Naive thymus-derived CD8-positive, alpha-beta T cell (primary cell): ENCODE measurements around the gene ERVK3-1. TPM values are rescaled to one million over a fixed set of nuclear protein-coding genes. Genes with fewer than 3 reads are reported as not detected.

Experiments used
- ATAC-seq, 2 donors: fragments of 150-1000 bp; cut with Tn5 transposase in 1 of 2; sonication (Bioruptor Pico), chemical (Tn5 transposase) in 1 of 2; 1 replicate in 1 of 2; 2 replicates in 1 of 2; pipeline ENCODE4 v1.10.0; 2021; ENCODE audit warnings: mild to moderate bottlenecking in 2 of 2, moderate library complexity in 2 of 2
- POLR2A ChIA-PET: fragments of 350-600 bp; sonication (Branson Sonifier 250); formaldehyde crosslinking; loops from one replicate; lab custom pipeline; 2021; ENCODE audit warnings: antibody characterized with exemption; lab: Charles Lee
- DNase-seq, 10 donors: peaks; one replicate each; pipeline versions ENCODE4 v3.0.0 to v3.0.0-alpha.2; 2020 to 2022
- H3K27ac Mint-ChIP-seq, 10 donors: one replicate each; pipeline ENCODE4 v1.8.0; 2020 to 2022; ENCODE audit warnings: mild to moderate bottlenecking in 10 of 10, mixed read lengths in 10 of 10, moderate library complexity in 4 of 10, inconsistent platforms in 1 of 10
- H3K27me3 Mint-ChIP-seq, 5 donors: one replicate each; pipeline ENCODE4 v1.8.0; 2021 to 2022; ENCODE audit warnings: mixed read lengths in 5 of 5
- H3K36me3 Mint-ChIP-seq, 3 donors: one replicate each; pipeline ENCODE4 v1.8.0; 2020 to 2022; ENCODE audit warnings: mixed read lengths in 3 of 3, mild to moderate bottlenecking in 2 of 3, inconsistent platforms in 1 of 3
- H3K4me1 Mint-ChIP-seq, 4 donors: one replicate each; pipeline ENCODE4 v1.8.0; 2021 to 2022; ENCODE audit warnings: mixed read lengths in 4 of 4
- H3K4me3 Mint-ChIP-seq, 10 donors: one replicate each; pipeline ENCODE4 v1.8.0; 2020 to 2022; ENCODE audit warnings: mild to moderate bottlenecking in 10 of 10, mixed read lengths in 10 of 10, moderate library complexity in 6 of 10, inconsistent platforms in 1 of 10
- H3K9me3 Mint-ChIP-seq, 9 donors: one replicate each; pipeline ENCODE4 v1.8.0; 2020 to 2022; ENCODE audit warnings: mixed read lengths in 9 of 9, mild to moderate bottlenecking in 3 of 9, inconsistent platforms in 1 of 9, moderate library complexity in 1 of 9
- polyA plus RNA-seq, 3 donors: library from polyadenylated mRNA; unstranded; fragments of 300-500 nt; fragmentation: Illumina TruSeq; gene quantifications; one replicate each; pipeline ENCODE4 v1.2.3, GENCODE V29; 2021
- total RNA-seq, 8 experiments: library from RNA in 2 of 8; stranded (reverse) in 2 of 8; gene quantifications; one replicate each; pipeline ENCODE4 v1.2.3 and lab custom pipeline; 2021 to 2026

Gene ERVK3-1
- total and polyA plus RNA-seq, 5 experiments from 2014 or later = 55.1 to 86.1 (median 80.9) TPM

DNA sequence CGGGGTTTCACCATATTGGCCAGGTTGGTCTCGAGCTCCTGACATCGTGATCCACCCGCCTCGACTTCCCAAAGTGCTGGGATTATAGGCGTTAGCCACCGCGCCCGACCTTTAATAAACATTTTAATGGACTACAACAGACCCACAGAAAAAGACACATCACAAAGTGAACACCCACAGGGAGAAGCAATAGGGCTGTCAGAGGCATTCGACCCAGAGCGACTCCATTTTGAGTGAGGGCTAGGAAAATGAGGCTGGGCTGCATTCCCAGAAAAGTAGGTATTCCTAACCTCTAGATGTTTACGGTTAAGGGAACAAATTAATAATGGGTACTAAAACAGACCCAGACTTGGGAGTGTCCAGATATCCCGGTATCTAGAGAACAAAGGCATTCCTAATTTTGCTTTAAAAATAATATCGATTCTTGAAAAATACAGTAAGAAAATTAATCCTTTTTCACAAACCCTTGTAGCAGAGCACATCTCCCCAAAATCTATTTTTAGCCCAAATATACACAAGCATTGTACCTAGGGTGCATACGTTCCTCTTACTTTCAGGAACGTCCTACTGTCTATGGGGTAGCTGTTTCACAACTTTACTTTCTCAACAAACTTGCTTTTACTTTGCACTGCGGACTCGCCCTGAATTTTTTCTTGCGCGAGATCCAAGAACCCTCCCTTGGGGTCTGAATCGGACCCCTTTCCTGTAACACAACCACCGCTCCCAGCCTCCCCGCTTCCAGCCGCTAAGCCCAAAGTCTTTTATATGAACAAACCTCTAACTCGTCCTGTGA, 27.2 kb upstream of the ERVK3-1 start:
- POLR2A ChIA-PET = interaction anchor here (0.6 to 2.5 kb wide), 18 partner anchors 9 to 596 kb away, joined by 3 to 23 read pairs (median 4); partner anchors contain the start of genes ERVK3-1, RPS5, ZBTB45 and ZNF135
- peaks cover 10 to 35% (median 31%) of the 10 kb centered on the region in 3 donors for H3K36me3 Mint-ChIP-seq
- ATAC-seq = peak; percentile 13 to 17
- H3K27me3 Mint-ChIP-seq = no peaks in the 10 kb centered on the region
- DNase-seq = no peak
- peaks cover 0 to 45% (median 7%) of the 10 kb centered on the region in 9 donors for H3K9me3 Mint-ChIP-seq
- peak overlapping the region; percentile 89 to 99 (median 96) for H3K4me3 Mint-ChIP-seq
- H3K4me1 Mint-ChIP-seq = peaks cover 24 to 56% (median 47%) of the 10 kb centered on the region in 4 donors
- H3K27ac Mint-ChIP-seq = peak overlapping the region; percentile 91 to 99 (median 96)

DNA sequence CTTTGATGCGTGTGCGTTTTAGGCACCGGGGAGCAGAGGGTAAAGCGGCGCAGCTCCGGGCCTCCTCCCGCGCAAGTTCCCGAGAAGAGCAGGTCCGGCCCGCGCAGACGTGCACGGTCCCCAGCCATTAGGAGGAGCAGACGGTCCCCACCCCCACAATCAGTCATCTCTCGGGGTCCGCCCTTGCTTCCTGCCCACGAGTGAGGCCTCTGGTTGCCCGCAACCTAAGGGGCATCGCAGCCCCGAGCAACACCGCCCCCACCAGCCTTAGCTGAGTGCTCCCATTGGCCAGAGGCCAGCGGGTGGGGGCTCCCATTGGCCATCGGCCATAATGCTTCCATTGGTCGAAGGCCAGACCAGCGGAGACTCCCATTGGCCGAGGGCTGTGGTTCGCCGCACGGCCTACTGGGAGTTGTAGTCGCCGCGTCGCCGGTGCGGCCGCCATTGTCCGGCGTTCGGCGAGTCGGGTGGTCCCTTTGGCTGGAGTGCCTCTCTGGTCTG, 26.6 kb upstream of the ERVK3-1 start, which contains the start of gene ZNF8:
ZNF8 (plus strand) TSS at position 415 of the 501 bp plus-strand sequence. CDS start 127 bp downstream, outside the sequence.
- Mint-ChIP-seq H3K4me1 (peaks cover 24 to 58% (median 49%) of the 10 kb centered on the region in 4 donors), H3K4me3 (peak within 1 kb of the TSS; percentile 89 to 99 (median 96)), H3K27ac (peak within 1 kb of the TSS; percentile 91 to 99 (median 96)), H3K36me3 (peaks cover 10 to 31% (median 30%) of the 10 kb centered on the region in 3 donors), H3K27me3 (no peaks in the 10 kb centered on the region), H3K9me3 (peaks cover 0 to 42% (median 7%) of the 10 kb centered on the region in 9 donors)
- peak; percentile 97 for ATAC-seq
- peak; percentile 90 to 98 (median 94) for DNase-seq
- POLR2A ChIA-PET = interaction anchor here (0.8 to 2.5 kb wide), 18 partner anchors 9 to 597 kb away, joined by 3 to 23 read pairs (median 4); partner anchors contain the start of genes ERVK3-1, RPS5, ZBTB45 and ZNF135

DNA sequence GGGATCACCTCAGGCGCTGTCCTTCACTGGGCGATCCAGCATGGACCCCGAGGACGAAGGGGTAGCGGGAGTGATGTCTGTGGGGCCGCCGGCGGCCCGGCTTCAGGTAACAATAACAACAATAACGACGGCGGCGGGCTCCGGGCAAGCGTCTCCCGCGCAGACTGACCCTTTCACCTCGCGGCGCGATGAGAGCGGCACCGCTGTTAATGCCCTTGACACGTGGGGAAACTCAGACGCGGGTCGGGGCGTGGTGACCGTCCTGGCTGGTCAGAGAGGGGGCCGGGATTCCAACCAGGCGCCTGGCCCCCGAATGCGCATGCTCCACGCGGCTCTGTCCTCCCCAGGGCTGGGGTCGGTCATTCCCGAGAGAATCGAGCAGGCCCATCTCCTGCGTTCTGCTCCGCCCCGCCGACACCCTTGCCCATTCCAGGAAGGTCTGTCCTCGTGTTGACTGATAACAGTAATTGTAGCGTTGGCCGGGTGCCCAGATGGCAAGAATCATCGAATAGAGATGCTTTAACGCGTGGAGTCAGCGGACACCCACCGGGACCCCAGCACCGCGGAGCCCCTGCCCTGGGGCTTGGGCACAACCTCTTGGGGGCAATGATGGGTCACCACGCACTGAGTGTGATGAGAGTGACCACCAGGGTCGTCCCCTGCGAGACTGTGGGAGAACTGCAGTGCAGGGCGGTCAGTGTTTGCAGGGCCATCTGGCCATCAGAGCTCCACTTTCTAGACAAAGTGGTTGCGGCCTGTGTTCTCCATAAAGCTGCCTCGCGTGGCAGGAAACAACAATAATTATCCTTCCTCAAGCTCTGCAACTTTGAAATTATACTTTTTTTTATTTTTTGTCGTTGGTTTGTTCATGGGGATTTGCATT, 25.9 kb upstream of the ERVK3-1 start:
- Mint-ChIP-seq H3K27me3 (no peaks in the 10 kb centered on the region), H3K4me3 (peak overlapping the region; percentile 89 to 99 (median 96)), H3K27ac (peak overlapping the region; percentile 91 to 99 (median 96)), H3K4me1 (peaks cover 24 to 59% (median 49%) of the 10 kb centered on the region in 4 donors), H3K9me3 (peaks cover 0 to 35% (median 5%) of the 10 kb centered on the region in 9 donors), H3K36me3 (peaks cover 6 to 31% (median 29%) of the 10 kb centered on the region in 3 donors)
- DNase-seq = peak in 9 of 10 donors; percentile 3 to 66 (median 22)
- ATAC-seq = peak in 1 of 2 donors; percentile 4
- POLR2A ChIA-PET = interaction anchor here (0.6 to 2.5 kb wide), 22 partner anchors 9 to 297 kb away, joined by 3 to 23 read pairs (median 4); partner anchors contain the start of genes ERVK3-1, RPS5, ZNF135 and ZNF274

DNA sequence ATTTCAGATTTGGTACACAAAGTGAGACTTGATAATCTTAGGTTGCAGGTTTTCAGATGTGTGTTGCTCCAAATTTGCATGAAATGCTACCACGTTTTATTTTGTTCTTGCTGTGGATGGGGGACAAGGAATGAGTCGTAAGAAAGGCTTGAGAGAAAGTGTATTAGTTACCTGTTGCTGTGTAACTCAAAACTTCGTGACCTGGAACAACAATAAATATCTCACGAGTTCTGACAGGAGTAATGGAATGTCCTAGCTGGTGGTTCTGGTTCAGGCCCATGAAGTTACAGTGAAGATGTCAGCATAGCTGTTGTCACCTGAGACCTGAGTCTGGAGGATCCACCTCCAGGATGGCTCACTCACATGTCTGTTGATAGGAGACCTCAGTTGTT, 25.3 kb upstream of the ERVK3-1 start:
- Mint-ChIP-seq H3K4me3 (peak overlapping the region; percentile 89 to 99 (median 96)), H3K27me3 (no peaks in the 10 kb centered on the region), H3K36me3 (peaks cover under 1 to 26% (median 26%) of the 10 kb centered on the region in 3 donors), H3K9me3 (peaks cover 0 to 30% (median 3%) of the 10 kb centered on the region in 9 donors), H3K4me1 (peaks cover 24 to 60% (median 49%) of the 10 kb centered on the region in 4 donors), H3K27ac (peak overlapping the region; percentile 91 to 99 (median 96))
- POLR2A ChIA-PET = interaction anchor here (0.6 to 2.4 kb wide), 11 partner anchors 8 to 296 kb away, joined by 3 to 12 read pairs (median 4); partner anchors contain the start of genes ERVK3-1, ZNF497, ZNF544 and ZSCAN22
- ATAC-seq (no peak), DNase-seq (no peak)

DNA sequence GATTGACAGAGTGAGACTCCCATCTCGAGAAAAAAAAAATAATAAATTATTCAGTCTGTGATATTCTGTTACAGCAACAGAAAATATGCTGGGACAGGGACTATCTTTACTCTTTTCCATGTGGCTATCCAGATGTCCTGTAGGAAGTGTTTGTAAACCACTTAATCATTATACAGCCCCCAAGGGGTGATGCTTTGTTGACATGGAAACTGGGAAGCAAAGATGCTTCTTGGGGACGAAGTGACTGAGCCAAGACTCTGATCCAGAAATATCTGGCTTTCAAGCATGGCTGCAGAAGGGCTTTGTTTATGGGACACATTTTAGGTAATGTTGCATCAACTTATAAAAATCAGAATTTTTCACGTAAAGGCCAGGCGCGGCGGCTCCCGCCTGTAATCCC, 21.0 kb upstream of the ERVK3-1 start:
- no peaks in the 10 kb centered on the region for H3K27me3 Mint-ChIP-seq
- peaks cover 5 to 50% (median 41%) of the 10 kb centered on the region in 3 donors for H3K36me3 Mint-ChIP-seq
- peaks cover 18 to 41% (median 34%) of the 10 kb centered on the region in 4 donors for H3K4me1 Mint-ChIP-seq
- ATAC-seq (no peak), DNase-seq (no peak)
- peaks cover 0 to 15% (median 0%) of the 10 kb centered on the region in 9 donors for H3K9me3 Mint-ChIP-seq
- POLR2A ChIA-PET = interaction anchor here (0.8 kb wide), 1 partner anchor 16 kb away, joined by 6 read pairs; no protein-coding TSS in a partner anchor
- H3K27ac Mint-ChIP-seq = no peak overlapping the region
- H3K4me3 Mint-ChIP-seq = no peak overlapping the region

DNA sequence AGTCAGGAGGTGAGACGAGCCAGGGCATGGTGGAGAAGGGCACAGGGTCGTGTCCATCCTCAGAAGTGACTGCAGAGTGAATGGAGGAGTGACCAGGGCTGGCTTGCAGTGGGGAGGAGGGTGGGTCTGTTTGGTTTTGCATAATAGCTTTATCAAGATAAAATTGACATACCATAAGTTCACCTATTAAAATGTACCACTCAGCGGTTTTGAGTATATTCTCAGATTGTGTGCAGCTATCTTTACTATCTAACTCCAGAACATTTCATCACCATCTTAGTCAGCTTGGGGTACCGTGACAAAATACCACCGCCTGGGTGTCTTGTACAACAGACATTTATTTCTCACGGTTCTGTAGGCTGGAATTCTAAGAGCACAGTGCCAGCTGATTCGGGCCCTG, 13.2 kb upstream of the ERVK3-1 start:
- POLR2A ChIA-PET = interaction anchor here (1.0 kb wide), 1 partner anchor 109 kb away, joined by 5 read pairs; the partner anchor contains the start of gene ZNF274
- no peak for ATAC-seq

DNA sequence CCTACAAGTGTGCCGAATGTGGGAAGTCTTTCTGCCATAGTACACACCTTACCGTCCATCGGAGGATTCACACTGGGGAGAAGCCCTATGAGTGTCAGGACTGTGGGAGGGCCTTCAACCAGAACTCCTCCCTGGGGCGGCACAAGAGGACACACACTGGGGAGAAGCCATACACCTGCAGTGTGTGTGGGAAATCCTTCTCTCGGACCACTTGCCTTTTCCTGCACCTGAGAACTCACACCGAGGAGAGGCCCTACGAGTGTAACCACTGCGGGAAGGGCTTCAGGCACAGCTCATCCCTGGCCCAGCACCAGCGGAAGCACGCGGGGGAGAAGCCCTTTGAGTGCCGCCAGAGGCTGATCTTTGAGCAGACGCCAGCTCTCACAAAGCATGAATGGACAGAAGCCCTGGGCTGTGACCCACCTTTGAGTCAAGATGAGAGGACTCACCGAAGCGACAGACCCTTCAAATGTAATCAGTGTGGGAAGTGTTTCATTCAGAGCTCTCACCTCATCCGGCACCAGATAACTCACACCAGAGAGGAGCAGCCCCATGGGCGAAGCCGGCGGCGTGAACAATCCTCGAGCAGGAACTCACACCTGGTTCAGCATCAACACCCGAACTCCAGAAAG, 10.3 kb upstream of the ERVK3-1 start:
- POLR2A ChIA-PET = no interaction called here

More for the DNA sequence above, 13.2 kb upstream of the ERVK3-1 start:
- DNase-seq = no peak
- no peak overlapping the region for H3K4me3 Mint-ChIP-seq
- H3K36me3 Mint-ChIP-seq = peaks cover 39 to 91% (median 80%) of the 10 kb centered on the region in 3 donors
- peaks cover 0 to 64% (median 32%) of the 10 kb centered on the region in 9 donors for H3K9me3 Mint-ChIP-seq
- peaks cover 0 to 4% (median under 1%) of the 10 kb centered on the region in 4 donors for H3K4me1 Mint-ChIP-seq
- H3K27me3 Mint-ChIP-seq = no peaks in the 10 kb centered on the region
- no peak overlapping the region for H3K27ac Mint-ChIP-seq

DNA sequence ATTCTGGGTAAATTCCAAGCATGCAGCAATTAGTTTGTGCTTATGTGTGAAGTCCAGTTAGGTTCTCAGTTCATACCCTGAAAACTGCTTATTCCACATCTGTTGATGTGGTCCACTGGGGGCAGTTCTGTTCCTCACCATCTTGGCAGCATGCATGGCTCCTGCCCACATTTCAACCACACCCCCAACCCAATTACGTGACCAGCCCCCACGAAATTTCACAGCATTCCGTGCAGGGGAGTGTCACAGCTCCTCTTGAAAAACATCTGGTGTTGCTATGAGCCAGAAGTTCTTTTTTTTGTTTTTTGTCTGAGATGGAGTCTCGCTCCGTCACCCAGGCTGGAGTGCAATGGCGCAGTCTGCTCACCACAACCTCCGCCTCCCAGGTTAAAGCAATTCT, 9.1 kb upstream of the ERVK3-1 start:
- DNase-seq (no peak), ATAC-seq (no peak)
- Mint-ChIP-seq H3K4me3 (no peak overlapping the region), H3K36me3 (peaks cover 38 to 87% (median 79%) of the 10 kb centered on the region in 3 donors), H3K4me1 (peaks cover 0 to 6% (median 5%) of the 10 kb centered on the region in 4 donors), H3K27ac (no peak overlapping the region), H3K9me3 (peaks cover 0 to 77% (median 28%) of the 10 kb centered on the region in 9 donors), H3K27me3 (no peaks in the 10 kb centered on the region)
- POLR2A ChIA-PET = no interaction called here

More for the DNA sequence above, 10.3 kb upstream of the ERVK3-1 start:
- no peak for ATAC-seq
- peaks cover 0 to 73% (median 32%) of the 10 kb centered on the region in 9 donors for H3K9me3 Mint-ChIP-seq
- no peaks in the 10 kb centered on the region for H3K27me3 Mint-ChIP-seq
- H3K27ac Mint-ChIP-seq = no peak overlapping the region
- H3K4me3 Mint-ChIP-seq = peak overlapping the region in 1 of 10 donors; percentile 41
- H3K36me3 Mint-ChIP-seq = peaks cover 39 to 80% (median 79%) of the 10 kb centered on the region in 3 donors
- no peak for DNase-seq
- H3K4me1 Mint-ChIP-seq = peaks cover 0 to 6% (median under 1%) of the 10 kb centered on the region in 4 donors

DNA sequence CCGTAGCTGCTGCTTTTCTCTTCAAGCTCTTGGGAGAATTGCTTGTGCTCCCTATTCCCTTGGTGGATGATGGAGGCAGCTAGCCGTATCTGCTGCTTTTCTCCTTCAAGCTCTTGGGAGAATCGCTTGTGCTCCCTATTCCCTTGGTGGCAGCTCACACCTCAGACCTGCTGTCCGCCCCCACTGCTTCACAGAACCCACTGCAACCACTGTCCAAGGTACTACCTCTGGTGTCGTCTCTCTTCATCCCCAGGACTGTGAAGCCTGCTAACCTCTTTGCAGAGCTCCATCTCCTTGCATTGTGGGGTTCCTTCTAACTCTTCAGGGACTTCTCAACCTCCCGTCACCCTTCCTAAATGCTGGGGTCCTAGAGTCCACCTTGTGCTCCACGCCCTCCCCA, 4.6 kb upstream of the ERVK3-1 start:
- peaks cover 13 to 20% (median 15%) of the 10 kb centered on the region in 4 donors for H3K4me1 Mint-ChIP-seq
- H3K27me3 Mint-ChIP-seq = no peaks in the 10 kb centered on the region
- H3K27ac Mint-ChIP-seq = no peak overlapping the region
- peaks cover 0 to 62% (median 44%) of the 10 kb centered on the region in 3 donors for H3K36me3 Mint-ChIP-seq
- POLR2A ChIA-PET = interaction anchor here (0.8 to 1.4 kb wide), 3 partner anchors 17 to 117 kb away, joined by 4 to 6 read pairs (median 4); partner anchors contain the start of gene ZNF497
- no peak overlapping the region for H3K4me3 Mint-ChIP-seq
- ATAC-seq (no peak), DNase-seq (no peak)
- H3K9me3 Mint-ChIP-seq = peaks cover 0 to 40% (median 10%) of the 10 kb centered on the region in 9 donors

DNA sequence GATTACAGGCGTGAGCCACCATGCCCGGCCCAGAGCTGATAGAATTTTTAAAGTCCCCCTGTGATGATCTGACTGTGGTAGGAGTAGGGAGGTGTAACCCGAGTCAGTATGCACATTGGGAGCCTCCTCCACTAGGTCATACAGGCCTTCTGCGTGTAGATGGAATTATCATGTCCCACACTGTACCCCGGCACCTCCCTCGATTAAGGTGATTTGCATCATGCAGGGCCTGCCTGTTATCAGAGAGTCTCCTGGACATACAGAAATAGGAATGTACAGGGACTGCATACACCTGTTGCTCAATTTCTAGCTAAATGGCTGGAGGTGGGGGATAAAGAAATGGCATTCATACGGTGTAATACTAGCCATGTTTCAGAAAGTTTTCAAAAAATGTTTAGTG, 922 bp upstream of the ERVK3-1 start:
- H3K27ac Mint-ChIP-seq = peak overlapping the region; percentile 99 to 100 (median 100)
- POLR2A ChIA-PET = interaction anchor here (0.6 to 3.2 kb wide), 8 partner anchors 21 to 215 kb away, joined by 4 to 16 read pairs (median 8); partner anchors contain the start of genes ZBTB45, ZNF274, ZNF544 and ZNF8
- peaks cover 22 to 53% (median 49%) of the 10 kb centered on the region in 4 donors for H3K4me1 Mint-ChIP-seq
- peaks cover 0 to 54% (median 49%) of the 10 kb centered on the region in 3 donors for H3K36me3 Mint-ChIP-seq
- H3K27me3 Mint-ChIP-seq = no peaks in the 10 kb centered on the region
- no peak for ATAC-seq
- peak in 1 of 10 donors; percentile 47 for DNase-seq
- H3K9me3 Mint-ChIP-seq = peaks cover 0 to 18% (median 0%) of the 10 kb centered on the region in 9 donors
- H3K4me3 Mint-ChIP-seq = peak overlapping the region; percentile 95 to 100 (median 100)

DNA sequence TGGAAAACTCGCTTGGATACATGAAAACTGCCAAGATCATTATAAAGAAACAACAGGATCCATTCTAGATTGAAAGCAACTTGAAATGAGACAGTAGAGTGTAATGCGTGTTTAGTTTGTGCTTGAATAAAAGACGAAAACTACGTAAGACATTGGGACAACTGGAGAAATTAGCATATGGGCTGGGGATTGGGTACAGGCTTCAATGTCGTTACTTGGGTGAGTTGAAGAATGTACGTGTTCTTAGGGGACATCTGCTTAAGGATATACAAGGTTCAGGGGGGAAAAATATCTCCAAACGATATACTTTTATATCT, 471 bp upstream of the ERVK3-1 start:
- peaks cover 0 to 57% (median 48%) of the 10 kb centered on the region in 3 donors for H3K36me3 Mint-ChIP-seq
- ATAC-seq = no peak
- no peaks in the 10 kb centered on the region for H3K27me3 Mint-ChIP-seq
- H3K4me3 Mint-ChIP-seq = peak overlapping the region; percentile 95 to 100 (median 100)
- H3K9me3 Mint-ChIP-seq = peaks cover 0 to 17% (median 0%) of the 10 kb centered on the region in 9 donors
- POLR2A ChIA-PET = interaction anchor here (0.6 to 3.2 kb wide), 10 partner anchors 21 to 215 kb away, joined by 3 to 18 read pairs (median 8); partner anchors contain the start of genes ZBTB45, ZNF274, ZNF497 and ZNF544
- peaks cover 22 to 57% (median 53%) of the 10 kb centered on the region in 4 donors for H3K4me1 Mint-ChIP-seq
- peak overlapping the region; percentile 99 to 100 (median 100) for H3K27ac Mint-ChIP-seq
- DNase-seq = no peak
